Gastrocnemius medialis (tissue), 4 donors: Measurements from ENCODE around the gene MRPL4.

Experiments
- CTCF ChIP-seq, 5 experiments: fragments of 450-650 bp in 3 of 5; fragments of 200-600 bp in 2 of 5; sonication (generic) in 2 of 5; IDR thresholded peaks in 4 of 5; conservative IDR thresholded peaks in 1 of 5; 1 replicate in 4 of 5; 2 replicates in 1 of 5; pipeline ENCODE4 v1.5.1; 2016 to 2019; ENCODE audit warnings: antibody characterized with exemption in 5 of 5, mild to moderate bottlenecking in 3 of 5, moderate library complexity in 3 of 5
- POLR2A ChIP-seq, 2 donors: fragments of 450-650 bp; IDR thresholded peaks; one replicate each; pipeline ENCODE4 v1.6.1; 2017; ENCODE audit warnings: antibody characterized with exemption in 2 of 2, mild to moderate bottlenecking in 2 of 2, moderate library complexity in 2 of 2

- TF ChIP-seq CTCF (IDR thresholded peaks at IDR 0.05 in 4 of 5, conservative IDR thresholded peaks at IDR 0.05 in 1 of 5) (no peak), POLR2A (IDR thresholded peaks at IDR 0.05) (no peak)
Observed at GRCh38 chr19:10231612-10232228, 20.3 kb upstream of the MRPL4 start.
